HG03439 (cell line): ENCODE results near the gene PHETA1.

ENCODE experiments used
- ATAC-seq: cut with Tn5 transposase; IDR thresholded peaks from one replicate; pipeline ENCODE4 v1.9.1; 2021; ENCODE audit warnings: mild to moderate bottlenecking, moderate library complexity; ENCODE audit not compliant: unreplicated experiment

Gene PHETA1

GRCh38 chr12:111368788-111369495 lies at the start of gene PHETA1:
Gene PHETA1, minus strand, starts transcription at chr12:111369095. Its CDS starts 5,668 bp downstream, at chr12:111363427.
- peak; percentile 92 for ATAC-seq

- no peak for ATAC-seq
Measured at GRCh38 chr12:111418594-111418880, 49.6 kb upstream of the PHETA1 start.

GRCh38 chr12:111417784-111418593 lies 49.1 kb upstream of the PHETA1 start:
- no peak for ATAC-seq

- ATAC-seq = no peak
Measured at GRCh38 chr12:111417290-111417689, 48.4 kb upstream of the PHETA1 start.

GRCh38 chr12:111414711-111415252 lies 45.9 kb upstream of the PHETA1 start:
- ATAC-seq = no peak

- ATAC-seq = no peak
Measured at GRCh38 chr12:111413442-111414086, 44.7 kb upstream of the PHETA1 start.

GRCh38 chr12:111412830-111413441 lies 44.0 kb upstream of the PHETA1 start:
- no peak for ATAC-seq

GRCh38 chr12:111412007-111412829 lies 43.3 kb upstream of the PHETA1 start:
- ATAC-seq = no peak

- no peak for ATAC-seq
Measured at GRCh38 chr12:111411185-111411764, 42.4 kb upstream of the PHETA1 start.

GRCh38 chr12:111410431-111411184 lies 41.7 kb upstream of the PHETA1 start:
- ATAC-seq = no peak

- ATAC-seq = no peak
Measured at GRCh38 chr12:111409780-111410430, 41.0 kb upstream of the PHETA1 start.

- no peak for ATAC-seq
Measured at GRCh38 chr12:111409403-111409779, 40.5 kb upstream of the PHETA1 start.

GRCh38 chr12:111408686-111409402 lies 39.9 kb upstream of the PHETA1 start:
- ATAC-seq = no peak

- ATAC-seq = no peak
Measured at GRCh38 chr12:111408116-111408440, 39.2 kb upstream of the PHETA1 start.

- no peak for ATAC-seq
Measured at GRCh38 chr12:111407377-111408115, 38.7 kb upstream of the PHETA1 start.

GRCh38 chr12:111406474-111407376 lies 37.8 kb upstream of the PHETA1 start:
- ATAC-seq = no peak
